UCSD-AML1 (cell line): ENCODE measurements around the gene IYD.
"Not testable (repeated sequence)": the region's sequence is repeated elsewhere in the genome, so short reads cannot be mapped to it uniquely, and the experiment has no call there.

Experiments
- DNase-seq: peaks from one replicate; lab custom pipeline; 2025; ENCODE audit not compliant: unreplicated experiment; lab: John Stamatoyannopoulos, UW

IYD gene

DNA sequence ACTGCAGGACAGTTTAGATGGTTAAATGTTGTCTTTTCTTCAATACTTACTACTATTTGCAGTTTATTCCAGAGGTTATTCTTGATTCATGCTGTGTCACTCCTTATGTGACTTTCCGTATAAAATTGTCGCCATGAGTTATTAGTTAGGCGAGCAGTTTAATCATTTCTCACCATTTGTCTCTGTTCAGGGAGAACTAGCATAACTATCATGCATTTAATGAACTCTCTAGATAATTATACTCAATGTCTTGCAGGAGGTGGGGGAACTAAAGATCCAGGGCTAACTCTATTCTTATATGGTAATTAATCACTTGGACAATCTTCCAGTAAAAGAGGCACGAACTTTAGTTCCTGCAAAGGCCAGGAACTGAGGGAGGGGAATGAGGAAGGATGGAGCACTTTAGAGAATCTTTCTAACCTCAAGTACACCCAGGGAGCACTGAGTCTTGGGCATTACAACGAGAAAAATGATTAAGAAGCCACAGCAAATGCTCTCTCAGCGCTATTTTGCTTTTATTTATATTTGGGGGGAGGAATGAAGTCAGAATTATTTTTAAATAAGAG lies 58.3 kb downstream of the IYD start:
- DNase-seq, result no peak

- no peak for DNase-seq
Measured at GRCh38 chr6:150427843-150428242, 59.0 kb downstream of the IYD start.

DNA sequence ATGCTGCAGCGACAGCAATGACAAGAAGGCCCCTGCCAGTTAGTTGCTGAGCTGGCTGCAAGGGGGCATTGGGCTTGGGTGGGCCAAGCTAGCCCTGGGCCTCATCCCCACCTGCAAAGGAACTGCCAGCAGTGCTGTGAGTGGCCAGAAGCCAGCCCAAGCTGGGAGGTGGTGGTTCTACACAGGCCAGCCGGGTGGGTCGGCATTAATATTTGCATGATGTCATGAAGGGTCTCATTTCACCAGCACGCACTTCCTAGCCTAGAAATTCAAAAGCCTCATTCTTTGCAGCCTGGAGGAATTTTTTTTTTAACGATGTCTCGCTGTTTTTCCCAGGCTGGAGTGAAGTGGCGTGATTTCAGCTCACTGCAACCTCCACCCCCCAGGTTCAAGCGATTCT lies 62.0 kb downstream of the IYD start:
- DNase-seq, result no peak

DNA sequence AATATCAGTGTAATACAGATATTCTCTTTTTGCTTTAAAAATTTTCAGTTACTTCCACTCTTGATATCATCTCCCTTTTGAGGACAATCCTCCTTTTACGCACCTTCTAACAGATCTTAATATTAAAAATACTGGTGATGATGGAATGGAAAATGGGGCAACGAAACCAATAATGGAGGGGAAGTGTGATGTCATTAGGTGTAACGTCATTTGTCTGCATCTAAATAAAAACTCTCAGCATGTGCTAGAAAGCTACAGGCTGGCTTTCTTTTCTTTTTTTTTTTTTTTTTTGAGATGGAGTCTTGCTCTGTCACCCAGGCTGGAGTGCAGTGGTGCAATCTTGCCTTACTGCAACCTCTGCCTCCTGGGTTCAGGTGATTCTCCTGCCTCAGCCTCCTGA lies 66.5 kb downstream of the IYD start:
- no peak for DNase-seq

GRCh38 chr6:150435832-150436231 lies 67.0 kb downstream of the IYD start:
- DNase-seq, result no peak

- DNase-seq, result no peak
Measured at GRCh38 chr6:150439373-150439772, 70.6 kb downstream of the IYD start.

GRCh38 chr6:150443621-150444020 lies 74.8 kb downstream of the IYD start:
- DNase-seq, result no peak

DNA sequence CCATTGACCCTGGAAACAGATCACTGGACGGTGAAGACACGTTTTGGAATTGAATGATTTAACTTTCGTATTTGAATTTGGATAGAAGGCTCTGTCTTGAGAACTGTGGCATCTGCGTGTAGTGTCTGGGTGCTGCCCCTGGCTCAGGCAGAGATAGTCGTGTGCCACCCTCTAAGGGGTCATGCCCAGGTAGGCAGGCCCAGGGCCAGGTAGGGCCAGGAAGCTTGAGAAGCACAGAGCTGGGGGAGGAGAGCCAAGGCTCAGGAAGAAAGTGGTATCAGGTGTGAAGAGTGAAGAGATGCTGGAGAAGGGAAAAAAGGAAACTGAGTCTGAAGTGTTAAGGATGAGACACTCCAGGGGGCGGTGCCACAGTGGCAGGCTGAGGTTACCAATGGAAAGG lies 75.5 kb downstream of the IYD start:
- DNase-seq, result no peak

DNA sequence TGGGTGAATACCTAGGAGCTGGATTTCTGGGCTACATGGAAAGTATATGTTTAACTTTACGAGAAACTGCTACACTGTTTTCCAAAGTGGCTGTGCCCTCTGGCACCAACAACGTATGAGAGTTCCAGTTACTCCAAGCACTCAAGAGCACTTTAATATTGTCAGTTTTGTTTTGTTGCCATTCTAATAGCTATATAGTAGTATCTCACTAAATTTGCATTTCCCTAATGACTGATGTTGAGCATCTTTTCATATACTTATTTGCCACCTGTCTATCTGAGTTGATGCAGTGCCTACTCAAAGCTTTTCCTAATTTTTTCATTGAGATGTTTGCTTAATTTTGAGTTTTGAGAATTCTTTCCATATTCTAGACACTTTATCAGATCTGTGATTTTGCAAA lies 76.7 kb downstream of the IYD start:
- no peak for DNase-seq

- DNase-seq, result no peak
Measured at GRCh38 chr6:150448221-150448620, 79.4 kb downstream of the IYD start.

- not testable (repeated sequence) for DNase-seq
Measured at GRCh38 chr6:150449055-150449454, 80.2 kb downstream of the IYD start.

DNA sequence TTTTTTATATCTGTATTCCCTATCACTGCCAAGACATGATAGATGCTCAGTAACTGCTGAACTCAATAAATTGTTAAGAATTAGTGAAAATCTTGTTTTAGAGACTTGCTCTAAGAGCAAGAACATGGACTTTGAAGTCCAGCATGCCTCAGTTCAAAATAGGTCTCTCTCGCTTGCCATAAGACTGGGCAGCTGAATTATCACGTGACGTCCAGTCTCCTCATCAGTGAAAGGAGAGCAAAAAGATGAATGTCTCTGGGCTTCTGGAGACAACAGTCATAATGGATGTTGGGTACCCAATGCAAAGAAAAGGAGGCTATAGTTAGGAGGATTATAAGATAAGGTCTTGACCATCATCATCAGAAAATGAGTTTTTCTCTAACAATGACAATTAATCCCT lies 82.1 kb downstream of the IYD start:
- DNase-seq, result no peak

- no peak for DNase-seq
Measured at GRCh38 chr6:150451807-150452427, 83.1 kb downstream of the IYD start.

DNA sequence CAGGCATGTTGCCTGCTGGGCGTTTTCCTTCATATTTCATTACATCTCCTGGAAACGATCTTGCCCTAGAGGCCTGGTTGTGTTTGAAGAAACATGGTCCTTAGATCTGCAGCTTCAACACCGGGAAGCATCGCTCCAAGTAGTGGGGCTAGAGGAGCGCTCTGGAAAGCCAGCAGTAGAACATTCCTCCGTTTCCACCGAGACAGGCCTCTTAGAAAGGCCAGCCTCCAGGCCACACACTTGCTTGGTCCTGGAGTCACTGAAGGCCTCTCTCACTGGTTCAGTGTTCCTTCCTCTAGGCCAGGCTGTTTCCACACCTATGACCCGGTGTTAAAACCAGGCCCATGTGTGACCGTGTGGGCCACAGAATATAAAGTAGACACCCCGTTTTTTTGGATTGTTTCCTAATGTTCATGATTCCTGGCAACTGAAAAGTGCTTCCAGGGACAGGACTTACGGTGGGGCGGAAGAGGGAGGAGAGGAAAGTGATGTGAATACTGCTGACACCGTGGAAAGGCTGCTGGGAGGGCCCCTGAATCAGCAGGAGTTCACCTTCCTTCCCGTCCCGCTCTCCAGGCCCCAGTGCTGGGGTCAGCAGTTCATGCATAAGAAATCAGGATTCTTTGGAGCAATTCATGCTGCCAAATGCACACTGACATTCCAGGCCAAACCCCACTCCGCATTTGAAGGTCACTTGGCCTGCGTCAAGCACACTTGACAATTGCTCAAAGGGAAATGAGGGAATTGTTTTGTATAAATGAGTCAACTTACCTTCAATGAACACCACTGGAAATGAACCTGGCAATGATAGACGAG lies 83.8 kb downstream of the IYD start:
- DNase-seq, result no peak

GRCh38 chr6:150453357-150453756 lies 84.5 kb downstream of the IYD start:
- no peak for DNase-seq
